Measurements from ENCODE around the gene BARX1.
"Not testable (repeated sequence)": the region's sequence is repeated elsewhere in the genome, so short reads cannot be mapped to it uniquely, and the experiment has no call there.

Gene BARX1, protein sequence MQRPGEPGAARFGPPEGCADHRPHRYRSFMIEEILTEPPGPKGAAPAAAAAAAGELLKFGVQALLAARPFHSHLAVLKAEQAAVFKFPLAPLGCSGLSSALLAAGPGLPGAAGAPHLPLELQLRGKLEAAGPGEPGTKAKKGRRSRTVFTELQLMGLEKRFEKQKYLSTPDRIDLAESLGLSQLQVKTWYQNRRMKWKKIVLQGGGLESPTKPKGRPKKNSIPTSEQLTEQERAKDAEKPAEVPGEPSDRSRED

DNA sequence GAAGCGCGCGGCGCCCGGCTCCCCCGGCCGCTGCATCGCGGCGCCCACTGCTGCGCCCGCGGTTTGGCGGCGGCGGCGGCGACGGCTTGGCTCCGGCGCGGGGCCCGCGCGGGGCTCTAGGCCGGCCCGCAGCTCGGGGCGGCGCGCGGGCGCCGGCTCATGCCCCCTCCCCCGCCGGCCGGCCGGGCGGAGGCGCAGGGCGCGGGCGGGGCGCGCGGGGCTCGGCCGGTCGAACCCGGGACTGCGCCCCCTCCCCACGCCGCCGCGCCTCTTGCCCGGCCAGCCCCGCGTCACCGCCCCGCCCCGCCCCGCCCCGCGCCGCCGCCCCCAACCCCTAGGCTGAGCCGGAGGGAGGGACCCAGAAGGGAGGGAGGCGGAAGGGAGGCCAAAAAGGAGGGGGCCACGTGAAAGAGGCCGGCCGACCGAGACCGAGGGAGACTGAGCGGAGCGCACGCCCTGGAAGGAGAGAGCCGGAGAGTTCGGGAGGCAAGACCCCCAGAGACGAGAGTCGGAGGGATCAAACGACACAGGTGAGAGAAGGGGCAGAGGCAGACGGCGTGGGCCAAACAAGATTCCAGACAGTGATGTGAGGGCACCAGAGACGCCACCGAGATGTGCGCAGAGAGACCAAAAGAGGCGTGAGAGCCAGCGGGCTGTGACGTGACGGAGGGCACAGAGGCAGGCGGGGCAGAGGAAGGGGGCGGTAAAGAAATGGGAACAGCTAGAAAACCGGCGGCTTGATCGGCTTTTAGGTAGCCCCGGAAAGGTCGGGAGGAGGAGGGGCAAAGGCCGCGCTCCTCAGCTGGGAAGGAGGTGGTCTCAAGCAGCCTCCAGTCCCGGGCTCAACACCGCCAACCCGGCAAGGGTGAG is at the start of gene BARX1:
TSS of gene BARX1 (minus strand) at position 245 of the 870 bp plus-strand sequence. CDS start at position 36, 209 bp downstream.
- DNase-seq (ENCODE audit: low read depth in 2 of 2): no peak

DNA sequence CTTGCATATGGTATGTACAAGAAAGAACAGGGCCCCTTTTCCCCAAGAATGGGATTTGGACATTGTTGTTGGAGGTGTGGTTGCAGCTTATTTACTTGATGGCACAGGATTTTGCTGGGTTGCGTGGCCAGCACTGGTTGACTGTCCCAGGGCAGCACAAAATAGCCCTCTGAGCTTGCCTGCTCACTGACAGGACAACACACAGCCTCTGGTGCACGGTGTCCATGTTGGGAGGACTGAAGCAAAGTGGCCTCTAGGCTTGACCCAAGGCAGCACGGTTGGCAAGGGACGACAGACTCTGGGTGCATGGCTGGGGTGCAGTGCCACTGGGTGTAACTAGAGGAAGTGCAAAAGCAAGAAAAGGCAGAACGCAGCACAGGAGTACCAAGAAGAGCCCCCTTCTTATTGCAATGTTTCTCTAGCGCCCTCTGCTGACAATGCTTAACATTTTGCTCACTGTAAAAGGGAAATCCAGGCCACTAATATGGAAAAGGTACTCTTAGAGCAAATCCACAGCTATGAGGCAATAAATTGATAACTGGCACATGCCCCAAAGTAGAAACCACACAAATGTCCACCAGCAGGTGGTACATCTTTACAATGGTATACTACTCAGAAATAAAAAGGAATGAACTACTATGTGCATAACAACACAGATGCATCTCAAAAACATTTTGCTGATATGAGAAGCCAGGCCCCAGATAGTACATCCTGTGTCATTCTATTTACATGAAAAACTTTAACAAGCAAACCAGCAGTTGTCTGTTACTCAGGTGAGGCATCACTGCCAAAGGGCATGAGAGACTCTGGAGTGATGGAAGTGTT is 47.4 kb upstream of the BARX1 start:
- no peak for DNase-seq (ENCODE audit: low read depth in 2 of 2)

DNA sequence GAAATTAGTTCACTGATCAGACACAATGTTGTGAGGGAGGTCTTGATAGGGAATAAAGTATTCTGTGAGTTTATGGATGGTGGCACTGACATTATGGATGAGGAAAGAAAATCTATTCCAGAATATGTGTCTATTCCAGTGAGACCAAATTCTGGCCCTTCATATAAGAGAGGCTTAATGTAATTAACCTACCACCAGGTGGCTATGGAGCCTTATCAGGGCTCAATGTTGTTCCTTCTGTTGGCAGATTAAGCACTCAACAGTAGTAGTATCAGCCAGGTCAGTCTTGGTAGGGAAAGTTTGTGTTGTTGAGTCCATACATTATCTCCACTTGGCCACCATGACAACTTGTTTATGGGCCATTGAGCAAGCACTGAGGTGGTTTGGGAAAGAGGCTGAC is 41.7 kb upstream of the BARX1 start:
- DNase-seq (ENCODE audit: low read depth in 2 of 2): no peak

DNA sequence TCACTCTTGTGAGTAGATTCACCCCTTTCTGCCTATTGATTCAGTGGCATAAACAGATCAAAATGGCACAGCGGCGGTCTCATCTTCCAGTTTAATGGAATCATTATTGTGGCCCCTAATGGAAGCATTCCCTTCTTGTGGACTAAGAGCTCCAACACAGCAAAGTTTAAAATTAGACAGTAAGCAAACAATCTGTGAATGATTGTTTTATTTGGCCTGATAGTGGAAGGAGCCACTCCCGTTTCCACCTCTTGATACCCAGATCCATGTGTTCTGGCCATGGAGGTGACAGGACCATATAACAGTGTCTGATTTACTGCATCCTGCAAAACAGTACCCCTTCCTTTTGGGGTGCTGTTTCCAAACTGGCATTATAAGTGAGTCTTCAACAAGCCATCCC is 41.2 kb upstream of the BARX1 start:
- DNase-seq (ENCODE audit: low read depth in 2 of 2): no peak

DNA sequence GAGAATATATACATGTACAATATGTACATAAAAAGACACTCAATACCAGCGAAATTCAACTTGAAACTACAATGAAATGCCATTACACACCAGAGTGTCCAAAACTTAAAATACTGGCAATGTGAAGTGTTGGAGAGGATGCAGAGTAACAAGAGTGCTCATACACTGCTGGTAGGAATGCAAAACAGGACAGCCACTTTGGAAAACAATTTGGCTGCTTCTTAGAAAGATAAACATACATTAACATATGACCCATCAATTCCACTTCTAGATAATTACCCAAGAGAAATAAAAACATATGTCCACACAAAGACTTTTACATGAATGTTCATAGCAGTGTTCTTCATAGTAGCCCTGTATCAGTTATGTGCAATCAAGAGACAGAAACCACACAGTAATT is 39.4 kb upstream of the BARX1 start:
- no peak for DNase-seq (ENCODE audit: low read depth in 2 of 2)

DNA sequence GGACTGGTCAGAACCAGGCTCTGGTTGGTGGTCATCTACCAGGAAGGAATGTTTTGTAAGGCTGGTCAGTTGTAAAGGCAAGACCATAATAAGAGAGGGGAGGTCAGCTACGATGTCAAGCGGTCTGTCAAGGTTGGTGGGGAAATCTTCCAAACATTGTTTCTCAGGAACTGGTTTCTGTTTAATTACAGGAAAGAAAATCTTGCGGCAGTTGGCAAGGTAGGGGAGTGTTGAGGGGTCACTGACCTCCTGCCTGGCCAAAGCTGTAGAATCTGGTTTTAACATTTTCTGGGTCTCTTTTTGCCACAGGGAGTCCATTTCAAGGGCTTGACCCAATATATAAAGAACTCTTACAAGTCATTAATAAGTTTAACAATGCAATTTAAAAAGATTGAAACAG is 39.0 kb upstream of the BARX1 start:
- DNase-seq (ENCODE audit: low read depth in 2 of 2): no peak

DNA sequence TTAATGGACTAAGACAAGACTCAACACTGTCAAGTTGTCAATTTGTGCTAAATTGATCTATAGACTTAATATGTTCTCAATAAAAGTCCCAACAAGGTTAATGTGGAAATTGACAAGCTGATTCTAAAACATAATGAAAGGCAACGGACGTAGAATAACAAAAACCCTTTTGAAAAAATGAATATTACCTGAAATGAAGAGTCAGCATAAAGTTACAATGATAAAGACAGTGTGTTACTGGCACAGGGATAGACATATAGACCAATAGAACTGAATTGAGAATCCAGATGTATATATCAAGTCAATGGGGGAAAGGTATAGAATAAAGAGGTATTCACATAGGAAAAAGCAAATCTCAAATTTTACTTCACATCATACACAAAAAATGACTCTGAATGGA is 37.7 kb upstream of the BARX1 start:
- no peak for DNase-seq (ENCODE audit: low read depth in 2 of 2)

DNA sequence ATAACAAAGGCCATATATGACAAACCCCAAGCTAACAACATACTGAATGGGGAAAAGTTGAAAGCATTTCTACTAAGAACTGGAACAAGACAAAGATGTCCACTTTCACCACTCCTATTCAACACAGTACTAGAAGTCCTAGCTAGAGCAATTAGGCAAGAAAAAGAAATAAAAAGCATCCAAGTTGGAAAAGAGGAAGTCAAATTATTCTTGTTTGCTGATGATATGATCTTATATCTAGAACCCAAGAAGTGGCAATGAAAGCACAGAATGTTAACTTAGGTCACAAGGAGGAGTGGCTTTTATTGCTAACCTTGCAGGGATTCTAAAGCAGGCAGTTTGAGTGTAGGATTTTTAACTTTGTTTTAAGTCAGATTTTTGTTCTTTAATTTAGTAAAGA is 35.3 kb upstream of the BARX1 start:
- DNase-seq (ENCODE audit: low read depth in 2 of 2): no peak

DNA sequence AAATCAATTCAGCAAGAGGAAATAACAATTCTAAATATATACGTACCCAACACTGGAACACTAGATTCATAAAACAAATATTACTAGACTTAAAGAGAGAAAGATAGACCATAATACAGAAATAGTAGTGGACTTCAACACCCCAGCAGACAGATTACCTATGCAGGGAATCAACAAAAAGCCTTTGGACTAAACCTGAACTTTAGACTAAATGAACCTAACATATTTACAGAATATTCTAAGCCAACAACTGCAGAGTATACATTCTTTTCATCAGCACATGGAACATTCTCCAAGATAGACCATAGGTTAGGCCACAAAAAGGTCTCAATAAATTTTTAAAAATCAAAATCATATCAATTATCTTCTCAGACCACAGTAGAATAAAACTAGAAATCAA is 32.9 kb upstream of the BARX1 start:
- no peak for DNase-seq (ENCODE audit: low read depth in 2 of 2)

DNA sequence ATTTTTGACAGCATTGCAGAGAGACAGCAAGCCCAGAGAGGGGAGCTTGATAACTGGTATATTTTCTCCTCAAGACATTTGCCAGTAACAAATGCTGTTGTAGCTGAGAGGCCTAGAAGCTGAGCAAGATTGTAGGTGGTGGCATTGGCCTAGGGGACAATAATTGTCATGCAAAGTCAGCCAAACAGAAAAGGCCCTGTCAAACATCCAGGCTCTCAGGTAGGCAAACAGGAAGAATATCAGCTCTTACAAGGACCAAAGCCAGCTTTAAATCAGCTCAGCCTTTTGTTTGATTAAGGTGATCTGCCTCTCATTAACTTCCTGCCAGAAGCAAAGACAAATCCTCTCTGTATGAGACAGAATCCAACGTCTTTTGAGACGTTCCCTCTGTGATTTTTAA is 29.7 kb upstream of the BARX1 start:
- no peak for DNase-seq (ENCODE audit: low read depth in 2 of 2)

DNA sequence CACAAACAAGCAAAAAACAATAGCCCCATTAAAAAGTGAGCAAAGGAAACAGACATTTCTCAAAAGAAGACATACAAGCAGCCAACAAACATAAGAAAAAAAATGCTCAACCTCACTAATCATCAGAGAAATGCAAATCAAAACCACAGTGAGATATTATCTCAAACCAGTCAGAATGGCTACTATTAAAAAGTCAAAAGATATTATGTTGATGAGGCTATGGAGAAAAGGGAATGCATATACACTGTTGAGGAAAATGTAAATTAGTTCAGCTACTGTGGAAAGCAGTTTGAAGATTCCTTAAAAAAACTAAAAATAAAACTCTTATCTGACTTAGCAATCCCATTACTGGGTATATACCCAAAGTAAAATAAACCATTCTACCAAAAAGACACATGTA is 28.7 kb upstream of the BARX1 start:
- no peak for DNase-seq (ENCODE audit: low read depth in 2 of 2)

DNA sequence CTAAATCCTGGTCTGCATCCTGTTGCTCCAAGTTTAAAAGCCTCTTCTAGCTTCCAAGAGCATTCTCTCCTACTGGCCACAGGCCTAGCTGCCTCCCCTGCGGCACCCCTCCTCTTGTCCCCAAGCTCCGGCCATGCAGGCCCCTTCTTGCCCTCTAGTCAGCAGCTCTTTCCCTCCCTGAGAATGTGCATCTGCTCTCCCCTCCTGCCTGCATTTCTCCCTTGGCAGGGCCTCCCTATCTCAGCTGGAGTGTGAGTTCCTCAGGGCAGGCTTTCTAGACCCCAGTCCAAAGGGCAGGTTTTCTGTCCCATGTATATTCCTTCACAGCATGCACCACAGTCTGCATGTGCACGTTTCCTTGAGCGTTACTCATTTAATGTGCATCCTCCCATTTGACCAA is 24.6 kb upstream of the BARX1 start:
- no peak for DNase-seq (ENCODE audit: low read depth in 2 of 2)

DNA sequence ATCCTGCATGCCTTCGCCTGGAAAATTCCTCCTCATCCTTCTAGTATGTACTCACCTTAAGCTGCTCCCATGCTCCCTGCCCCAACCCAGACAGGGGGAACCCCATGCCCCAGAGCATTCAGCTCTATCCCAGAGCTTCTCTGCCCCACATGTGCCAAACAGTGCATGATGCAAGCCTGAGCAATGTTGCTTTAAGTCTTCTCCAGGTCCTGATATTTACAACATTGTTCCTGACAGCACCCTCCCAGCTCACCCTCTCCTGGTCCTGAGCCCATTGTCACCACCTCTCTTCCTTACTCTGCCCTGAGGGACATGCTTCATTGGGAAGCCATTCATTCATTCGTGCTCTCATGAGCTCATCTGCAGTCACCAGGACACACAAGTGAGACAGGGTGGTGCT is 23.4 kb upstream of the BARX1 start:
- no peak for DNase-seq (ENCODE audit: low read depth in 2 of 2)

DNA sequence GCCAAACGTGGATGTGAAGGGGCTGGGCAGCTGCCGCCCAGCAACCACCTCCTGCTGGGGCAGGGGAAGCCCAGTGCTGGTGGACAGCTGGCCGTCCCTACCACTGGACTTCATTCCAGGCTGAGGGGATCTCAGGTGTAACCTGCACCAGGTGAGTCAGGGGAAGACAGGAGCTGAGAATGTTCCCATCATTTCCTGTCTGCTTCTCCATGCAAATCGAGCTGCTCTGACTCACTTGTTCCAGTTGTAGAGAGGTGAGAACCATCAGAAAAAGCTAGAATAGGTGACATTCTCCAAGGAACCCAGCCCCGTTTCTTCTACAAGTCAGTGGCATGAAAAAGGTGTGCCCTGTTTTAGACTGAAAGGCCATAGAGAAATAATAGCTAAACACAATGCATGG is 21.8 kb upstream of the BARX1 start:
- DNase-seq (ENCODE audit: low read depth in 2 of 2): no peak

DNA sequence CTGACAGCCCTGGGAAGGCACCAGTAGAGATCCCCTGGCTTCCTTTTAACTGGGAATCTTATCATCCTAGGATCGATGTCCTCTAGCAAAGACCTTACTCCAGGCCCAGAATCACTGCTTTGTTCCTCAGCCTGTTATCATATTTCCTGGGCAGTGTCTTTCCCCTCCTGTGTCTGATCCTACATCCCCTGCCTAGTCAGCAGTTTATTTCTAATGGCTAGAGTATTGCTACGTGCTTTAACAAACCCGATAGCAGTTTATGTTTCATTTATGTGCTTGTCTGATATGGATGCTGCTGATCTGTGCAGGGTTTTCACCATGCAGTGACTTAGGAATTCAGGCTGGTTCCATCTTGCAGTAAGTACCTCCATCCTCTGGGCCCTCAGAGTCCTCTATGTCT is 20.9 kb upstream of the BARX1 start:
- DNase-seq (ENCODE audit: low read depth in 2 of 2): no peak

DNA sequence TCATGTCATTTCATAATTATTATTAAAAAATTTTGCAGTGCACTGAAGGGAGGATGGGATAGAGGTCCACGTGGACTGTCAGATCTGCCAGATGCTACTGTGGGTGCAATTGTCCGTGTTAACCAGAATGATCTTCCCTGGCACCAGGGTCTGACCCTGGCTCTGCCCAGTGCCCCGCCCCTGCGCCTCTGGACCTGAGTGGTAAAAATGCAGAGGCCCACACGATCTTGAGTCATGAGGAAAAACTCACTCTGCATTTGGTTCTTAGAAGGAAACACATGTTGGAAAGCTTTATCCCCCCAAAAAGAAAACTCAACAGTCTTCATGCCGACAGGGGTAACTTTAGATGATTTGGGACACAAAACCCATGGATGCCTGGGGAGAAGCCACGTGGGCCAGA is 20.1 kb upstream of the BARX1 start:
- no peak for DNase-seq (ENCODE audit: low read depth in 2 of 2)

DNA sequence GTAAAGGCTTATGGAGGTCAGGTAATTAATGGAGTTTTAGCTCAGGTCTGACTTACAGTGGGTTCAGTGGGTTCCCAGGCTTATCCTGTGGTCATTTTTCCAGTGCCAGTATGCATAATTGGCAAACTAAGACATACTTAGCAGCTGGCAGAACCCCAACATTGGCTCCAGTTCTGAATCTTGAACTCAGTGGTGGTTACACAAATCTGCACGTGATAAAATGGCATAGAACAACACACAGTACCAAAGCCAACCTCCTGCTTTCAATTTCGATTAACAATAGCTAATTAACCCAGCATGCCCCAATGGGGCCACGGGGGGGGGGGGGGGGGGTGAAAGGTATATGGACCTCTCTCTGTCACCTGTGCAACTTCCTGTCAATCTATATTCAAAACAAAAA is 19.0 kb upstream of the BARX1 start:
- no peak for DNase-seq (ENCODE audit: low read depth in 2 of 2)

DNA sequence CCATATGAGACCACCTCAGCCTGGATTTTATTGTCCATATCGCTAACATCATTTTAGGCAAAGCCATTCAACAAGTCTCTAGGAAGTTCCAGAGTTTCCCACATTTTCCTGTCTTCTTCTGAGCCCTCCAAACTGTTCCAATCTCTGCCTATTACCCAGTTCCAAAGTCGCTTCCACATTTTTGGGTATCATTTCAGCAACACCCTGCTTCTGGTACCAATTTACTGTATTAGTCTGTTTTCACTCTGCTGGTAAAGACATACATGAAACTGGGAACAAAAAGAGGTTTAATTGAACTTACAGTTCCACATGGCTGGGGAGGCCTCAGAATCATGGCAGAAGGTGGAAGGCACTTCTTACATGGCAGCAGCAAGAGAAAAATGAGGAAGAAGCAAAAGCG is 17.5 kb upstream of the BARX1 start:
- not testable (repeated sequence) for DNase-seq (ENCODE audit: low read depth in 2 of 2)

DNA sequence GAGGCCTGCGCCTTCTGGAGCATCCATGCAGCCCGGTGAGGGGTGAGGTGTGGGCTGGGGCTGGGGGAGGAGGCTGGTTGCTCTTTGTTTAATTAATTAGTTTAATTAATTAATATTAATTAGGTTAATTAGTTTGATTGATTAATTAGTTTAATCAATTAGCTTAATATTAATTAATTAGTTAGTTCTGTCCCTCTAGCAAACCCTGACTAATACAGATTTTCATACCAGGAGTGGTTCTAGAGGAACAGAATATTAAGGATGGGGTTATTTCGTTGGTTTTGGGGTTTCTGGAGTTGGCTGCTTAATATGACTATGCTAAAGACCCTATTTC is 14.1 kb upstream of the BARX1 start:
- no peak for DNase-seq (ENCODE audit: low read depth in 2 of 2)

DNA sequence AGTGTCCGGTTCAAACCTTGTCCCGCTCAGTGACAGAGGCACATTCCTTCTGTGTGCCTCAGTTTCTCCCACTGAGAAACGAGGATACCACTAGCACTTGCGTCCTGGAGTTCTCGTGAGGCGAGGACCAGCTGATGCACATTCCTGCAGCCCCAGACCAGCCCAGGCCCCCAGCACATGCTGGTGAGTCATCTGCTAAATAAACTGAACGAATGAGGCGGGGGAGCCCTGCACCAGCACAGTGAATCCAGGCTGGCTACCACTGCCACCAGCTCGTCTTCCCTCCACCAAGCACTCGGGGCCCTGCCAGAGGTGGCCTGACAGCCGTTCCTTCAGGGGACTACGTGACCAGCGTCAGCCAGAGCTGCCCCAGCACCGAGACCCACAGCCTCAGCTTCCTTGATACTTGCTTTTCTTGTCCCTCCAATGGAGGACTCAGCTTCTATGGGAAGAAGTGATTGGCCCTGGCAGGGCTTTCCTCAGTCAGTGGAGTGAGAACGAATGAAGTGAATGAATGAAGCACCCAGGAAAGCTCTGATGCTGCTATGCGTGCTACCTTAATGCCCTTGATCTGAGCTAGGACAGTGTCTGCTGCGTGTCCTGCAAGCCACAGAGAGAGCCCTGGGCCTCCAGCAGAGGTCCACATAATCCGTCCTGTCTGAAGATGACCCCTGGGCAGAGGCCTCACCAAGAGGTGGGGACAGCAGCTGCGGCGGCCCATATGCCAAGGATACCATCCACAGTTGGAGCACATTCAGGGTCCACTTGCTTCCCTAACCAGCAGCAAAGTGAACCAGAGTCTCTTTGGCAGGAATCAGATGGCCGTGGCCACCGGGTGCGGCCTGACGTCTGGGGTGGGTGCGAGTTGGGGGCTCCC is 13.5 kb upstream of the BARX1 start:
- no peak for DNase-seq (ENCODE audit: low read depth in 2 of 2)

DNA sequence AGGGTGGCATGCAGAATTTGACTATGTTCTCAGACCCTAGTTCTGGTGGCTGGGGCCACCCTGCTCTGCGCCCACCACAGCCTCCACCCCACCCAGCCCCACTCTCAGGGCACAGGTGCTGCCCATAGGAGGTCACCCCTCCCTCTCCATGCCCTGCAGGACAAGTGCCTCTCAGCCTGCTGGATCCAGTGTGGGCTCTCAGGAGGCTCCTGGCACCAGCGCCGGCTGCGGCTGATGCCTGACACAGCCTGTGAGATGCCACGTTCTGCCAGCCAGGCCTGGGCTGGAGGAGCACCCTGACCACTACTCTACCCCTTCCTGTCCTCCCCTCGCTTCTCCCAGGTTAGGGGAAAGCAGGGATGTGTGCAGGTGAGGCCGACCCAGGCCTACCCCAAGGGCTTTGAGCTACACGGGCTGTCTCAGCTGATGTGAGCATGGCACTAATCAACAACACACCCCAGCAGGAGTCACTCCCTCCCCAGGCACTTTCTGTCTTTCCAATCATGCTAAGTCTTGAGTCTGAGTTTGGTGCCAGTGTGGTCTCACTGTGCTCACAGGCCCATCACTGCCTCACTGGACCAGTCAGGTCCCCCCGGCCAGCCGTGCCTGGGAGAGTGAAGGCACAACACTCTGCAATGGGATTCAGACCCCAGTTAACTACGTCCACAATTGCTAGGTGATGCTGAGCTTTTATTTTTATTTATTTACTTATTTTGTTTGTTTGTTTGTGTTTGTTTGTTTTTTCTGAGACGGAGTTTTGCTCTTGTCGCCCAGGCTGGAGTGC is 12.1 kb upstream of the BARX1 start:
- DNase-seq (ENCODE audit: low read depth in 2 of 2): no peak
